ENCODE data around the gene ERLEC1. TPM values are rescaled to one million over a fixed set of nuclear protein-coding genes. Genes with fewer than 3 reads are reported as not detected.
A peak's percentile ranks its signal among the peaks of the same experiment; 100 is the strongest.
"Not testable (repeated sequence)": the region's sequence is repeated elsewhere in the genome, so short reads cannot be mapped to it uniquely, and the experiment has no call there.

The ERLEC1 gene
- polyA plus RNA-seq, 1 experiment, result 26.6 TPM

DNA sequence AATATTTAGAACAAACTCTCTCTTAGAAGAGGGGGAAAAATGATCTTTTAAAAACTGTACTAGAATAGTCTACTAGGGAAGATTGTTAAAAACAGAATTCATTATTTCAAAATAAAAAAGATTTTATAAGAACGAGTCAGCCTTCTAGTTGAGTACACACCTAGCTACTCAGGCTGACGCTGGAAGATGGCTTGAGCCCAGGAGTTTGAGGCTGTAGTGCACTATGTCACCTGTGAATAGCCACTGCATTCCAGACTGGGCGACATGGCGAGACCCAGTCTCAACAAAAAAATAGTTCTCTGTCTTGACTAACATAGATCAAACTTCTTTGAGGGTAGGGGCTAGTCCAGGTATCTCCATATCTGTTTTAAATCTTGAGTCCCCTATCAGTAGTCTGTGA lies 33.9 kb downstream of the ERLEC1 start:
- Histone ChIP-seq H3K36me3 (ENCODE audit: control insufficient read depth, insufficient read depth, low read length) (peaks cover 9% of the 10 kb centered on the region), H3K27me3 (ENCODE audit: control insufficient read depth, insufficient read depth, low read length) (no peaks in the 10 kb centered on the region), H3K4me3 (ENCODE audit: low read depth, low read length) (no peak overlapping the region)
- POLR2A ChIA-PET, result no interaction called here
- DNase-seq (ENCODE audit: low read depth), result no peak
- CTCF ChIA-PET, result interaction anchor here (0.5 to 0.6 kb wide), 2 partner anchors 26 to 449 kb away, joined by 3 to 4 read pairs; no protein-coding TSS in a partner anchor
- TF ChIP-seq CTCF (IDR thresholded peaks at IDR 0.05; ENCODE audit: insufficient read depth, low read depth, low read length), result no peak

DNA sequence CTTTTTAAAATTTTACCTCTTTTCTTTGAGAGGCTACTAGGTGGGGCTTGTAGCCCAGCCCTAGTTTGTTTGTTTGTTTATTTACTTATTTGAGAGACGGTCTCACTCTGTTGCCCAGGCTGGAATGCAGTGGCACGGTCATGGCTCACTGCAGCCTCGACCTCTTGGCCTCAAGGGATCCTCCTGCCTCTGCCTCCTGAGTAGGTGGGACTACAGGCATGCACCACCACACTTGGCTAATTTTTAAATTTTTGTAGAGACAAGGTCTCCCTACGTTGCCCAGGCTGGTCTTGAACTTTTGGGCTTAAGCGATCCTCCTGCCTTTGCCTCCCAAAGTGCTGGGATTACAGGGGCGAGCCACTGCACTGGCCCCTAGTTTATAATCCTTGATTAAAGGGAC lies 35.0 kb downstream of the ERLEC1 start:
- peaks cover 7% of the 10 kb centered on the region for H3K36me3 ChIP-seq (ENCODE audit: control insufficient read depth, insufficient read depth, low read length)
- CTCF ChIA-PET, result no interaction called here

DNA sequence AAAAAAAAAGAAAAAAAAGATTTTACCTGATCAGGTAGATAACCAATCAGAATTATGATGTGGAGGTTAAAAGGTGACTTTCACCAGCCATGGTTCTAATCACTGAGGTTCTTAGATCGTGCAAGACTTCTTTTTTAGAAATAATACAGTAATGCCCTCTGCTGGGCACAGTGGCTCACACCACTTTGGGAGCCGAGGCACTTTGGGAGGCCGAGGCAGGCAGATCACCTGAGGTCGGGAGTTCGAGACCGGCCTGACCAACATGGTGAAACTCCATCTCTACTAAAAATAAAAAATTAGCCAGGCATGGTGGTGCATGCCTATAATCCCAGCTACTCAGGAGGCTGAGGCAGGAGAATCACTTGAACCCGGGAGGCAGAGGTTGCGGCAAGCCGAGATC lies 36.8 kb downstream of the ERLEC1 start:
- H3K27me3 ChIP-seq (ENCODE audit: control insufficient read depth, insufficient read depth, low read length); H3K4me3 ChIP-seq (ENCODE audit: low read depth, low read length); H3K36me3 ChIP-seq (ENCODE audit: control insufficient read depth, insufficient read depth, low read length); DNase-seq (ENCODE audit: low read depth); CTCF ChIA-PET; POLR2A ChIA-PET: not testable (repeated sequence)
- 0 out of 2 replicates have a peak, but pooled peaks have one; percentile 3 for TF ChIP-seq CTCF (IDR thresholded peaks at IDR 0.05; ENCODE audit: insufficient read depth, low read depth, low read length)

More for the DNA sequence above, 35.0 kb downstream of the ERLEC1 start:
- TF ChIP-seq CTCF (IDR thresholded peaks at IDR 0.05; ENCODE audit: insufficient read depth, low read depth, low read length), result no peak
- DNase-seq (ENCODE audit: low read depth), result no peak
- H3K27me3 ChIP-seq (ENCODE audit: control insufficient read depth, insufficient read depth, low read length), result no peaks in the 10 kb centered on the region
- POLR2A ChIA-PET, result no interaction called here
- H3K4me3 ChIP-seq (ENCODE audit: low read depth, low read length), result no peak overlapping the region

- Histone ChIP-seq H3K4me3 (ENCODE audit: low read depth, low read length) (no peak overlapping the region), H3K36me3 (ENCODE audit: control insufficient read depth, insufficient read depth, low read length) (no peaks in the 10 kb centered on the region), H3K27me3 (ENCODE audit: control insufficient read depth, insufficient read depth, low read length) (no peaks in the 10 kb centered on the region)
- TF ChIP-seq CTCF (IDR thresholded peaks at IDR 0.05; ENCODE audit: insufficient read depth, low read depth, low read length), result no peak
- DNase-seq (ENCODE audit: low read depth), result no peak
- ChIA-PET POLR2A (no interaction called here), CTCF (no interaction called here)
Measured at GRCh38 chr2:53826030-53826410, 39.2 kb downstream of the ERLEC1 start.

GRCh38 chr2:53826587-53827397 lies 39.9 kb downstream of the ERLEC1 start:
- DNase-seq (ENCODE audit: low read depth), result no peak
- CTCF ChIA-PET, result interaction anchor here (0.6 kb wide), 1 partner anchor 26 kb away, joined by 3 read pairs; no protein-coding TSS in a partner anchor
- Histone ChIP-seq H3K4me3 (ENCODE audit: low read depth, low read length) (no peak overlapping the region), H3K36me3 (ENCODE audit: control insufficient read depth, insufficient read depth, low read length) (peaks cover 2% of the 10 kb centered on the region; the same call in 1 of the 2 replicates), H3K27me3 (ENCODE audit: control insufficient read depth, insufficient read depth, low read length) (no peaks in the 10 kb centered on the region)
- TF ChIP-seq CTCF (IDR thresholded peaks at IDR 0.05; ENCODE audit: insufficient read depth, low read depth, low read length), result no peak
- POLR2A ChIA-PET, result no interaction called here
